HEK293 (cell line): ENCODE results near the gene ART5.

Experiments used
- CTCF ChIA-PET: fragments of 350-600 bp; formaldehyde crosslinking; extraction: SDS; loops from one replicate; lab custom pipeline; 2021; ENCODE audit warnings: antibody characterized with exemption; lab: Yijun Ruan, JAX
- POLR2A ChIA-PET: fragments of 300-600 bp; formaldehyde crosslinking; extraction: SDS; loops from one replicate; lab custom pipeline; 2020; ENCODE audit warnings: antibody characterized with exemption, inconsistent platforms; lab: Yijun Ruan, JAX
- H3K27ac ChIP-seq: fragments of 200-500 bp; sonication (Bioruptor generic); 2 replicates; pipeline ENCODE4 v1.5.1; 2014; ENCODE audit warnings: low read depth, low read length, control low read depth, inconsistent platforms; ENCODE audit errors: extremely low read depth
- H3K36me3 ChIP-seq, 2 experiments: fragments of 200-500 bp in 1 of 2; sonication (Bioruptor generic) in 1 of 2; 1 replicate in 1 of 2; 2 replicates in 1 of 2; pipeline ENCODE4 v1.5.1; 2014 to 2017; ENCODE audit warnings: inconsistent platforms in 2 of 2, low read length in 2 of 2; ENCODE audit not compliant: control insufficient read depth in 2 of 2, insufficient read depth in 1 of 2
- H3K4me1 ChIP-seq: fragments of 200-500 bp; sonication (Bioruptor generic); 2 replicates; pipeline ENCODE4 v1.5.1; 2014; ENCODE audit warnings: mild to moderate bottlenecking, low read length, inconsistent platforms; ENCODE audit not compliant: control insufficient read depth, insufficient read depth
- H3K4me3 ChIP-seq: 2 replicates; pipeline ENCODE4 v1.5.1; 2011; ENCODE audit warnings: low read depth, mild to moderate bottlenecking, control low read depth, low read length, moderate library complexity
- H3K9me3 ChIP-seq: fragments of 200-500 bp; sonication (Bioruptor generic); 2 replicates; pipeline ENCODE4 v1.5.1; 2014; ENCODE audit warnings: low read depth, low read length, inconsistent platforms; ENCODE audit not compliant: control insufficient read depth, insufficient read depth
- GFI1B ChIP-seq: fragments of 450-650 bp; formaldehyde crosslinking; IDR thresholded peaks from 2 replicates; pipeline ENCODE4 v1.5.1; 2016; ENCODE audit warnings: missing biosample characterization, missing genetic modification characterization
- SP7 ChIP-seq: fragments of 450-650 bp; formaldehyde crosslinking; IDR thresholded peaks from 2 replicates; pipeline ENCODE4 v1.5.1; 2016; ENCODE audit warnings: missing biosample characterization, missing genetic modification characterization
- ZBTB1 ChIP-seq: fragments of 450-650 bp; formaldehyde crosslinking; IDR thresholded peaks from 2 replicates; pipeline ENCODE4 v1.5.1; 2016; ENCODE audit warnings: missing biosample characterization, missing genetic modification characterization
- ZFHX2 ChIP-seq: fragments of 450-650 bp; formaldehyde crosslinking; conservative IDR thresholded peaks from 2 replicates; pipeline ENCODE4 v1.5.1; 2016; ENCODE audit warnings: missing biosample characterization, missing genetic modification characterization
- ZFP3 ChIP-seq: fragments of 450-650 bp; formaldehyde crosslinking; IDR thresholded peaks from 2 replicates; pipeline ENCODE4 v1.5.1; 2016; ENCODE audit warnings: low read depth, missing biosample characterization, missing genetic modification characterization
- ZNF169 ChIP-seq: fragments of 450-650 bp; formaldehyde crosslinking; IDR thresholded peaks from 2 replicates; pipeline ENCODE4 v1.5.1; 2016; ENCODE audit warnings: missing biosample characterization, missing genetic modification characterization
- ZNF2 ChIP-seq: fragments of 450-650 bp; formaldehyde crosslinking; IDR thresholded peaks from 2 replicates; pipeline ENCODE4 v1.5.1; 2016; ENCODE audit warnings: missing biosample characterization, missing genetic modification characterization
- ZNF266 ChIP-seq: fragments of 450-650 bp; formaldehyde crosslinking; IDR thresholded peaks from 2 replicates; pipeline ENCODE4 v1.5.1; 2016; ENCODE audit warnings: missing biosample characterization, missing genetic modification characterization, low read depth
- ZNF394 ChIP-seq: fragments of 450-650 bp; formaldehyde crosslinking; IDR thresholded peaks from 2 replicates; pipeline ENCODE4 v1.5.1; 2016; ENCODE audit warnings: missing biosample characterization, missing genetic modification characterization, mild to moderate bottlenecking, moderate library complexity, borderline replicate concordance
- ZNF426 ChIP-seq: fragments of 450-650 bp; formaldehyde crosslinking; IDR thresholded peaks from 2 replicates; pipeline ENCODE4 v1.5.1; 2017; ENCODE audit warnings: missing biosample characterization, missing genetic modification characterization, mild to moderate bottlenecking, inconsistent platforms, moderate library complexity
- ZNF596 ChIP-seq: fragments of 450-650 bp; IDR thresholded peaks from 2 replicates; pipeline ENCODE4 v1.5.0; 2018; ENCODE audit warnings: missing biosample characterization, mild to moderate bottlenecking, missing genetic modification characterization, moderate library complexity
- ZNF621 ChIP-seq: fragments of 450-650 bp; formaldehyde crosslinking; IDR thresholded peaks from 2 replicates; pipeline ENCODE4 v1.5.1; 2017; ENCODE audit warnings: missing biosample characterization, missing genetic modification characterization
- ZNF670 ChIP-seq: fragments of 450-650 bp; formaldehyde crosslinking; IDR thresholded peaks from 2 replicates; pipeline ENCODE4 v1.5.1; 2016; ENCODE audit warnings: missing biosample characterization, missing genetic modification characterization, low read depth
- TF ChIP-seq, protein P1 (sequence below): fragments of 450-650 bp; formaldehyde crosslinking; IDR thresholded peaks from 2 replicates; pipeline ENCODE4 v1.5.1; 2016; ENCODE audit warnings: missing biosample characterization, missing genetic modification characterization
- TF ChIP-seq, protein P2 (sequence below): fragments of 450-650 bp; formaldehyde crosslinking; optimal IDR thresholded peaks from 2 replicates; pipeline ENCODE3; 2016; ENCODE audit warnings: missing biosample characterization, mild to moderate bottlenecking, missing genetic modification characterization
- TF ChIP-seq, protein P3 (sequence below): fragments of 450-650 bp; formaldehyde crosslinking; IDR thresholded peaks from 2 replicates; pipeline ENCODE4 v1.5.1; 2017; ENCODE audit warnings: missing biosample characterization, missing genetic modification characterization

The ART5 gene

DNA sequence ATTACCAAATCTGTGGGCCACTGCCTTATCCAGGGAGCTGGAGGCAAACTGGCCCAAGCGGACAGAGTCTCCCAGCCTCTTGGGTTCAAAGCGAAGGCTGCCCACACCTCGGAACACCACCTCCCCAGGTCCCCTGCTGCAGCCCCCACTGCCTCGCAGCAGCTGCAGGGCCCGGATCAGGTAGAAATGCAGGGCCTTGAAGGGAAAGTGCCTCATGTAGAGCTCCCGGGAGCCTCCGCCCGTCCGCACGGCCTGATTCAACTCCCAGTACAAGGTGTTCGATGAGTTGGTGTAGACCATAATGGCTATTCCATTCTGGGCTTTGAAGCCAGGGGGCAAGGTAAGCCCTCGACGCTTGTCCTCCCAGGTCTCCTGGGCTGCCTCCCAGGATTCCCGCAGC, 2.0 kb downstream of the ART5 start (continued):
- TF ChIP-seq, protein P1, sequence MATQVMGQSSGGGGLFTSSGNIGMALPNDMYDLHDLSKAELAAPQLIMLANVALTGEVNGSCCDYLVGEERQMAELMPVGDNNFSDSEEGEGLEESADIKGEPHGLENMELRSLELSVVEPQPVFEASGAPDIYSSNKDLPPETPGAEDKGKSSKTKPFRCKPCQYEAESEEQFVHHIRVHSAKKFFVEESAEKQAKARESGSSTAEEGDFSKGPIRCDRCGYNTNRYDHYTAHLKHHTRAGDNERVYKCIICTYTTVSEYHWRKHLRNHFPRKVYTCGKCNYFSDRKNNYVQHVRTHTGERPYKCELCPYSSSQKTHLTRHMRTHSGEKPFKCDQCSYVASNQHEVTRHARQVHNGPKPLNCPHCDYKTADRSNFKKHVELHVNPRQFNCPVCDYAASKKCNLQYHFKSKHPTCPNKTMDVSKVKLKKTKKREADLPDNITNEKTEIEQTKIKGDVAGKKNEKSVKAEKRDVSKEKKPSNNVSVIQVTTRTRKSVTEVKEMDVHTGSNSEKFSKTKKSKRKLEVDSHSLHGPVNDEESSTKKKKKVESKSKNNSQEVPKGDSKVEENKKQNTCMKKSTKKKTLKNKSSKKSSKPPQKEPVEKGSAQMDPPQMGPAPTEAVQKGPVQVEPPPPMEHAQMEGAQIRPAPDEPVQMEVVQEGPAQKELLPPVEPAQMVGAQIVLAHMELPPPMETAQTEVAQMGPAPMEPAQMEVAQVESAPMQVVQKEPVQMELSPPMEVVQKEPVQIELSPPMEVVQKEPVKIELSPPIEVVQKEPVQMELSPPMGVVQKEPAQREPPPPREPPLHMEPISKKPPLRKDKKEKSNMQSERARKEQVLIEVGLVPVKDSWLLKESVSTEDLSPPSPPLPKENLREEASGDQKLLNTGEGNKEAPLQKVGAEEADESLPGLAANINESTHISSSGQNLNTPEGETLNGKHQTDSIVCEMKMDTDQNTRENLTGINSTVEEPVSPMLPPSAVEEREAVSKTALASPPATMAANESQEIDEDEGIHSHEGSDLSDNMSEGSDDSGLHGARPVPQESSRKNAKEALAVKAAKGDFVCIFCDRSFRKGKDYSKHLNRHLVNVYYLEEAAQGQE, result no peak
- TF ChIP-seq ZNF266 (no peak), ZNF596 (tag by site-specific recombination) (no peak)
- TF ChIP-seq, protein P2, sequence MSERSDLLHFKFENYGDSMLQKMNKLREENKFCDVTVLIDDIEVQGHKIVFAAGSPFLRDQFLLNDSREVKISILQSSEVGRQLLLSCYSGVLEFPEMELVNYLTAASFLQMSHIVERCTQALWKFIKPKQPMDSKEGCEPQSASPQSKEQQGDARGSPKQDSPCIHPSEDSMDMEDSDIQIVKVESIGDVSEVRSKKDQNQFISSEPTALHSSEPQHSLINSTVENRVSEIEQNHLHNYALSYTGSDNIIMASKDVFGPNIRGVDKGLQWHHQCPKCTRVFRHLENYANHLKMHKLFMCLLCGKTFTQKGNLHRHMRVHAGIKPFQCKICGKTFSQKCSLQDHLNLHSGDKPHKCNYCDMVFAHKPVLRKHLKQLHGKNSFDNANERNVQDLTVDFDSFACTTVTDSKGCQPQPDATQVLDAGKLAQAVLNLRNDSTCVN (tag by site-specific recombination), result no peak

DNA sequence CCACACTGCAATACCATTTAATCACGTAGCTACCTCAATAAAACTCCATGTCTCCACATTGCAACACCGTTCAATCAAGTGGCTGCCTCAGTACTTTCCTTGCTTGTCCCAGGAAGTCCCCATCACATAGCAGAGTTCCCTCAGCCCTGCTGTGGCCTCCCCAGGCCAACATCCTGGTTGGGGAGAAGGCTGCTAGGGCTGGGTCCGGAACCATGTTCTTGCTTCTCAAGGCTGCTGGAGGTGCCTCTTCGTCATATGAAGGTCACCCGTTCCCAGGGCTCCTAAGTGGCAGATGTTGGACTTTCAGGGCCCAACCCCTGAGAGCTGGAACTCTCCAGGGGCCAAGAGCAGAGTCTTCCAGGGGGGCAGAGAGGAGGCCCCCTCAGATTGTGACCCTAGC, 3.3 kb downstream of the ART5 start:
- no peak for TF ChIP-seq ZNF621
- TF ChIP-seq ZNF426 (tag by site-specific recombination), result no peak
- no peak for TF ChIP-seq GFI1B
- no peak for TF ChIP-seq ZNF169 (tag by site-specific recombination)
- TF ChIP-seq ZNF670 (tag by site-specific recombination), result no peak
- TF ChIP-seq ZNF394 (tag by site-specific recombination), result no peak
- no peaks in the 10 kb centered on the region for H3K36me3 ChIP-seq
- ChIA-PET CTCF (no interaction called here), POLR2A (no interaction called here)
- H3K4me1 ChIP-seq, result no peaks in the 10 kb centered on the region
- no peak overlapping the region for H3K4me3 ChIP-seq
- H3K27ac ChIP-seq, result no peak overlapping the region
- no peaks in the 10 kb centered on the region for H3K9me3 ChIP-seq

DNA sequence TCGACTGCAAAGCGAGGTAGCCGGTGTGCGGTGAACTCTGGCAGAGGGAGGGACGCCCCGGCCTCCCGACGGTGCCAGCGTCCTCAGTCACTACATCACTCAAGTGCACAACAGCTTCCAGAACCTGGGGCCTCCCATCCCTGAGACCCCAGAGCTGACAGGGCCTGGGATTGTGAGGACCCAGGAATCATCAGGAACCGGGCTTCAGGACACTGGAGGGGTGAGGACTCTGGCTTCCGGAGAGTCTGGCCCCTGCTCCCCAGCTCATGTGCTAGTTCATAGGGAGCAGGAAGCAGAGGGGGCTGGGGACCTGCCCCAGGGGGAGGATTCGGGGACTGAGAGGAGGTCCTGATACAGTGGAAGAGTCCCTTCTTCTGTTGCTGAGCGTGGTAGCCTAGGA, 4.6 kb downstream of the ART5 start:
- H3K36me3 ChIP-seq, result no peaks in the 10 kb centered on the region
- POLR2A ChIA-PET, result no interaction called here
- no peaks in the 10 kb centered on the region for H3K4me1 ChIP-seq
- no peaks in the 10 kb centered on the region for H3K9me3 ChIP-seq
- TF ChIP-seq ZFP3 (tag by site-specific recombination), result no peak
- no peak for TF ChIP-seq SP7 (tag by site-specific recombination)
- TF ChIP-seq, protein P3, sequence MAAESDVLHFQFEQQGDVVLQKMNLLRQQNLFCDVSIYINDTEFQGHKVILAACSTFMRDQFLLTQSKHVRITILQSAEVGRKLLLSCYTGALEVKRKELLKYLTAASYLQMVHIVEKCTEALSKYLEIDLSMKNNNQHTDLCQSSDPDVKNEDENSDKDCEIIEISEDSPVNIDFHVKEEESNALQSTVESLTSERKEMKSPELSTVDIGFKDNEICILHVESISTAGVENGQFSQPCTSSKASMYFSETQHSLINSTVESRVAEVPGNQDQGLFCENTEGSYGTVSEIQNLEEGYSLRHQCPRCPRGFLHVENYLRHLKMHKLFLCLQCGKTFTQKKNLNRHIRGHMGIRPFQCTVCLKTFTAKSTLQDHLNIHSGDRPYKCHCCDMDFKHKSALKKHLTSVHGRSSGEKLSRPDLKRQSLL (tag by site-specific recombination), result no peak
- TF ChIP-seq ZBTB1, result no peak
- TF ChIP-seq ZNF2 (tag by site-specific recombination), result no peak
- no peak for TF ChIP-seq ZFHX2
- TF ChIP-seq, all 188 proteins: peak for 0
- no peak overlapping the region for H3K27ac ChIP-seq
- CTCF ChIA-PET, result no interaction called here
- H3K4me3 ChIP-seq, result no peak overlapping the region
